Measurements from ENCODE around the gene ING3.

The ING3 gene

GRCh38 chr7:120941064-120941463, 9.5 kb upstream of the ING3 start:
- H3K4me3 Mint-ChIP-seq: no peak overlapping the region
- no peak overlapping the region for H3K27ac Mint-ChIP-seq
- H3K4me1 Mint-ChIP-seq: no peaks in the 10 kb centered on the region
- H3K9me3 Mint-ChIP-seq: no peaks in the 10 kb centered on the region
- H3K27me3 Mint-ChIP-seq: no peaks in the 10 kb centered on the region
- H3K36me3 Mint-ChIP-seq (ENCODE audit: low read depth): no peaks in the 10 kb centered on the region
- DNase-seq (no peak), ATAC-seq (no peak)

- H3K27ac Mint-ChIP-seq: no peak overlapping the region
- no peak overlapping the region for H3K4me3 Mint-ChIP-seq
- no peaks in the 10 kb centered on the region for H3K36me3 Mint-ChIP-seq (ENCODE audit: low read depth)
- no peak for DNase-seq
- H3K27me3 Mint-ChIP-seq: no peaks in the 10 kb centered on the region
- H3K9me3 Mint-ChIP-seq: no peaks in the 10 kb centered on the region
- H3K4me1 Mint-ChIP-seq: no peaks in the 10 kb centered on the region
- ATAC-seq: no peak
These were observed 8.7 kb upstream of the ING3 start for GRCh38 chr7:120941856-120942255.

GRCh38 chr7:120942861-120943260, 7.7 kb upstream of the ING3 start:
- Mint-ChIP-seq H3K27ac (no peak overlapping the region), H3K4me3 (no peak overlapping the region), H3K36me3 (ENCODE audit: low read depth) (no peaks in the 10 kb centered on the region), H3K9me3 (no peaks in the 10 kb centered on the region), H3K4me1 (no peaks in the 10 kb centered on the region), H3K27me3 (no peaks in the 10 kb centered on the region)
- no peak for DNase-seq
- ATAC-seq: no peak

DNA sequence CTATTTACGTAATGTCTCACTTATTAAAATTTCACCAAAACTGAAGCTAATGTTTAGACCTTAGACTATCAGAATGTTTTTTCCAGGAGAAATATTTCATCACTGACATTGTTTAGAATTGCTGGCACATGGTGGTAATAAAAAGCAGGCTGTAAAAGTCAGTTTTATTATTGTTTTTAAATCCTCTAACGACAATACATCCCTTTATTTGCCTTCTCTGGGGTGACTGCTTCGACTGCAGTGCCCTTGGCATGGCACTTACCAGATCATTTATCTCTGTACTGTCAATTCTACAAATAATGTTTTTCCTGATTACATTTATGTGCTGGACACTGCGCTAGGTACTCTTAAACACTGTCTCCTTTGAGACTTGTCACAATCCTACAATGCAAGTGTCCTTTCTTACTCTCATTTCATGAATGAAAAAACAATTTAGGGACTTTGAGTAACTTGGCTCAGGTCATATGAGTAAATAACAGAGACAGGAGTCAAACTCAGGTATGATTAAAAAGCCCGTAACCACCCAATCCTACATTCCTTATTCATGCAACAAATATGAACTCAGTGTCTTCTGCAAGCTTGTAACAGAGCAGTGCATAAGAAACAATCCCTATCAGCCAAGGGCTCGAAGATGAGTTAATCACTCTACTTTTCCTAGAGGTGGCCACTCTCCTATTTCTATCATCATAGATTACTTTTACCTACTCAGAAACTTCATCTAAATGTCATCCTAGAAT, 5.6 kb upstream of the ING3 start:
- H3K27me3 Mint-ChIP-seq: no peaks in the 10 kb centered on the region
- H3K4me3 Mint-ChIP-seq: no peak overlapping the region
- DNase-seq: no peak
- H3K4me1 Mint-ChIP-seq: peaks cover 7% of the 10 kb centered on the region
- H3K27ac Mint-ChIP-seq: no peak overlapping the region
- H3K9me3 Mint-ChIP-seq: no peaks in the 10 kb centered on the region
- ATAC-seq: no peak
- H3K36me3 Mint-ChIP-seq (ENCODE audit: low read depth): no peaks in the 10 kb centered on the region

- Mint-ChIP-seq H3K27ac (no peak overlapping the region), H3K4me1 (peaks cover 15% of the 10 kb centered on the region), H3K9me3 (no peaks in the 10 kb centered on the region), H3K36me3 (ENCODE audit: low read depth) (peaks cover 7% of the 10 kb centered on the region), H3K27me3 (no peaks in the 10 kb centered on the region), H3K4me3 (no peak overlapping the region)
- ATAC-seq (no peak), DNase-seq (no peak)
These were observed 2.6 kb upstream of the ING3 start for GRCh38 chr7:120947980-120948379.

- Mint-ChIP-seq H3K4me1 (peaks cover 15% of the 10 kb centered on the region), H3K27ac (peak overlapping the region; percentile 89)
These were observed 1.1 kb upstream of the ING3 start for GRCh38 chr7:120949393-120949911.

GRCh38 chr7:120949998-120950538, 509 bp upstream of the ING3 start:
- no peak for ATAC-seq
- H3K36me3 Mint-ChIP-seq (ENCODE audit: low read depth): peaks cover 17% of the 10 kb centered on the region

More at GRCh38 chr7:120949393-120949911, 1.1 kb upstream of the ING3 start:
- DNase-seq: no peak
- H3K27me3 Mint-ChIP-seq: no peaks in the 10 kb centered on the region
- H3K36me3 Mint-ChIP-seq (ENCODE audit: low read depth): peaks cover 15% of the 10 kb centered on the region
- ATAC-seq: no peak
- no peaks in the 10 kb centered on the region for H3K9me3 Mint-ChIP-seq
- peak overlapping the region; percentile 97 for H3K4me3 Mint-ChIP-seq

GRCh38 chr7:120951309-120951699, 727 bp downstream of the ING3 start:
- no peaks in the 10 kb centered on the region for H3K9me3 Mint-ChIP-seq

More at GRCh38 chr7:120949998-120950538, 509 bp upstream of the ING3 start:
- peak overlapping the region; percentile 89 for H3K27ac Mint-ChIP-seq
- H3K4me1 Mint-ChIP-seq: peaks cover 17% of the 10 kb centered on the region
- H3K4me3 Mint-ChIP-seq: peak overlapping the region; percentile 97
- DNase-seq: no peak
- no peaks in the 10 kb centered on the region for H3K9me3 Mint-ChIP-seq
- no peaks in the 10 kb centered on the region for H3K27me3 Mint-ChIP-seq

GRCh38 chr7:120951826-120952225, 1.2 kb downstream of the ING3 start:
- Mint-ChIP-seq H3K27me3 (no peaks in the 10 kb centered on the region), H3K27ac (peak overlapping the region; percentile 89), H3K9me3 (no peaks in the 10 kb centered on the region), H3K4me3 (peak overlapping the region; percentile 97), H3K4me1 (peaks cover 23% of the 10 kb centered on the region), H3K36me3 (ENCODE audit: low read depth) (peaks cover 29% of the 10 kb centered on the region)
- no peak for DNase-seq
- ATAC-seq: no peak

More at GRCh38 chr7:120951309-120951699, 727 bp downstream of the ING3 start:
- H3K4me1 Mint-ChIP-seq: peaks cover 23% of the 10 kb centered on the region
- H3K27ac Mint-ChIP-seq: peak overlapping the region; percentile 89
- peak overlapping the region; percentile 97 for H3K4me3 Mint-ChIP-seq
- ATAC-seq (no peak), DNase-seq (no peak)
- no peaks in the 10 kb centered on the region for H3K27me3 Mint-ChIP-seq
- peaks cover 27% of the 10 kb centered on the region for H3K36me3 Mint-ChIP-seq (ENCODE audit: low read depth)

DNA sequence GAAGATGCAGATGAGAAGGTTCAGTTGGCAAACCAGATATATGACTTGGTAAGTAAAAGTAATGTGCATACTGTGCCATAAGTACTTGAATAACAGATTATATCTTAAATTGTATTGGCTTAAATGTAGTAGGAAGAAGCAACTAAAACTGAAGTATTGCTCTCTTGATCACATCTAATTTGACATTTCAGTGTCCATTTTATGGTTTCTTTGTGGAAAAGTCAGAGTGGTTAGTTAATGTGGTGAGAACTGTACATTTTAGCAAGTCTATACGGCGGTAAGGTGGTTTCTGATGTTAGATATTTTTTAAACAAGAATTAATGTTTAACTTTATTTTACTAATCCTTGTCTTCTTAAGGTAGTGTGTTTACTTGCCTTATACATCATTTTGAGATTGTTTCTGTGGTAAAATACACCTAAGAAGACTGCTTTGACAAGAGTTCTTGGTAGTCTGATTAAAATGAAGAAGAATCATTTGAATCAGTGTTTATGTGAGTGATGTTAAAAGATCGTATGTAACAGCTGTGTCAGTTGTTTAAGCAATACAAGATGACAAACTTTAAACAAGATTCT, 5.1 kb downstream of the ING3 start:
- Mint-ChIP-seq H3K27me3 (no peaks in the 10 kb centered on the region), H3K4me1 (peaks cover 16% of the 10 kb centered on the region), H3K9me3 (no peaks in the 10 kb centered on the region), H3K36me3 (ENCODE audit: low read depth) (peaks cover 39% of the 10 kb centered on the region), H3K27ac (no peak overlapping the region), H3K4me3 (no peak overlapping the region)
- DNase-seq: no peak
- no peak for ATAC-seq

GRCh38 chr7:120959929-120960484, 9.4 kb downstream of the ING3 start:
- H3K36me3 Mint-ChIP-seq (ENCODE audit: low read depth): peaks cover 28% of the 10 kb centered on the region
- H3K4me3 Mint-ChIP-seq: no peak overlapping the region
- DNase-seq (no peak), ATAC-seq (no peak)
- H3K9me3 Mint-ChIP-seq: no peaks in the 10 kb centered on the region
- no peak overlapping the region for H3K27ac Mint-ChIP-seq
- H3K27me3 Mint-ChIP-seq: no peaks in the 10 kb centered on the region
- H3K4me1 Mint-ChIP-seq: peaks cover 19% of the 10 kb centered on the region

DNA sequence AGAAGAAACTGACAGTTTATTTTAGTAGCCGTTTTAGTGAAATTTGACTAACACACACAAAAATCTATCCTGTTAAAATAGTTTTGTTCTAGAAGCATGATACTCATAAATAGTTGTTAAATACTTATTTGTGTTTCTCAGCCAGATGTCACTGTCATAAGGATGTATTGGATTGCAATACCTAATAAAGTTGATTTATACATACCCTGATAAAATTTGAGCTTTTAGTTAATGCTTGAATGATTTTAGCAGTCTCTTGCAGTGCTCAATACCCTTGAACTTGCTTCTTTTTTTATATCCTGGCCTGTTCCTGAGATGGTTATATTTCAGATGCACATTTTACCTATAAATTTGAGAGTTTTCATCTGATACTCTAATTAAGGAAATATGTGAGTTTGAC, 10.1 kb downstream of the ING3 start:
- peaks cover 15% of the 10 kb centered on the region for H3K4me1 Mint-ChIP-seq
- DNase-seq (no peak), ATAC-seq (no peak)
- H3K4me3 Mint-ChIP-seq: no peak overlapping the region
- peaks cover 26% of the 10 kb centered on the region for H3K36me3 Mint-ChIP-seq (ENCODE audit: low read depth)
- no peak overlapping the region for H3K27ac Mint-ChIP-seq
- no peaks in the 10 kb centered on the region for H3K27me3 Mint-ChIP-seq
- H3K9me3 Mint-ChIP-seq: no peaks in the 10 kb centered on the region

DNA sequence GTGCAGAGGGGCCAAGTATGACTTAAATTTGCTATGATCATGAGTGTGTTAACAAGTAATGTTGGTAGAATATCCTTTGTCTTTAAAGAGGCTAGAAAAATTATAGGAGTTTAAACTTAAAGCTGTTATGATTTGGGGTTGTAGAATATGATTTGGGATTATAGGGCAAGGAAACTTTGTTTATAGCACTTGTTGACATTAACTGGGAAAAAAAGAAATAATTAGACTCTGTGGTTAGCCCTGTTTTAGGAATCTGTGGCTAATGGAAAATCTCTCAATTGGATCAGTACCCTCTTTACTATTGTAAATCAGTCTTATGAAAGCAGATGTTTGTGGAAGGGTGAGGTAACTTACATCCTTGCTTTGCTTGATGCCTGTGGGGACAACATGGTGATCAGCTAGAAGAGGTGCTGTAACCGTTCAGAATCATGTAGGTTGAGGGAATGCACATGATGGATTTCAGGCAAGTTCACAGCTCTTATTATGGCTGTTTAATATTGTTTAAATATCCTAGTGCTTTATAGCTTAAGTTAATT, 11.1 kb downstream of the ING3 start:
- no peaks in the 10 kb centered on the region for H3K27me3 Mint-ChIP-seq
- peaks cover 13% of the 10 kb centered on the region for H3K4me1 Mint-ChIP-seq
- H3K36me3 Mint-ChIP-seq (ENCODE audit: low read depth): peaks cover 24% of the 10 kb centered on the region
- ATAC-seq (no peak), DNase-seq (no peak)
- H3K4me3 Mint-ChIP-seq: no peak overlapping the region
- H3K9me3 Mint-ChIP-seq: no peaks in the 10 kb centered on the region
- no peak overlapping the region for H3K27ac Mint-ChIP-seq

DNA sequence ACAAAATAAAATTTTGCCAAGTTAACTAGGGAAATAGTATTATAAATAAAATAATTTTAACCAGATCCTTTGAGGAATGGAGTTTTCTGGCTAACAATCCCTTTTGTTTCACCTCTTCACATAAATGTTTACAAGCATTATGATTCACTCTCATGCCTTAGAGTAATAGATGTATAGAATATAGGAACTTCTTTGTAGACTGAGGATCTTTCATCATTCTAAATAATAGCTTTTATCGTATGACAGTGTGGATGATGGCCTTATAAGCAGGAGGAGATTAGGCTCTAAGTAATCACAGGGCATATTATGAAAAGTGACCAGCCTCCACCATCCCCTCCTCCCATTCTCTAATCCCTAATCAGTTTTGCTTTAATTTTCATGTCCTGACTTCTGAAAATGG, 13.5 kb downstream of the ING3 start:
- DNase-seq: no peak
- Mint-ChIP-seq H3K27me3 (no peaks in the 10 kb centered on the region), H3K4me1 (peaks cover 13% of the 10 kb centered on the region), H3K27ac (no peak overlapping the region), H3K4me3 (no peak overlapping the region), H3K36me3 (ENCODE audit: low read depth) (peaks cover 29% of the 10 kb centered on the region), H3K9me3 (no peaks in the 10 kb centered on the region)
- ATAC-seq: no peak

DNA sequence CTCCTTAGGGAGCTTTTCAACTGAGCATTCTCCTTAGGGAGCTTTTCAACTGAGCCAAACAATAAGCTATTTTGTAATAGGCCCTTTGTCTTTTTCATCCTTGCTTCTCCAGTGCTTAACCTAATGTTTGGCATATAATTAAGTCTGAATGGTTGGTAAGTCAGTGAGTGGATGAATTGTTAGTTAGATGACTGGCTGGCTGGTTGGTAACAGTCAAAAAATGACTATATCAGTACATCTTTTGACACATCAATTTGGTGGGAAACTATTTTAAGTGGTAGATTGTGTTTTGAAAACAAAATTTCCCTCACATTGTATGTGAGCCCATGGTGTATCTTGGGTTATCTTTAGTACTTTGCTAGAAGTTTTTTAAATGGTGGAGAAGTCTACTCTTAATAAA, 16.4 kb downstream of the ING3 start:
- ATAC-seq: no peak
- Mint-ChIP-seq H3K27me3 (no peaks in the 10 kb centered on the region), H3K9me3 (no peaks in the 10 kb centered on the region), H3K4me1 (peaks cover 1% of the 10 kb centered on the region), H3K4me3 (no peak overlapping the region), H3K36me3 (ENCODE audit: low read depth) (peaks cover 34% of the 10 kb centered on the region), H3K27ac (no peak overlapping the region)
- DNase-seq: no peak

Data from activated naive CD8-positive, alpha-beta T cell treated with anti-CD3 and anti-CD28 coated beads, Interleukin-2, amount 50 U/mL, for 24 hours (primary cell).